ENCODE measurements around the gene PCDH17.

PCDH17 gene

DNA sequence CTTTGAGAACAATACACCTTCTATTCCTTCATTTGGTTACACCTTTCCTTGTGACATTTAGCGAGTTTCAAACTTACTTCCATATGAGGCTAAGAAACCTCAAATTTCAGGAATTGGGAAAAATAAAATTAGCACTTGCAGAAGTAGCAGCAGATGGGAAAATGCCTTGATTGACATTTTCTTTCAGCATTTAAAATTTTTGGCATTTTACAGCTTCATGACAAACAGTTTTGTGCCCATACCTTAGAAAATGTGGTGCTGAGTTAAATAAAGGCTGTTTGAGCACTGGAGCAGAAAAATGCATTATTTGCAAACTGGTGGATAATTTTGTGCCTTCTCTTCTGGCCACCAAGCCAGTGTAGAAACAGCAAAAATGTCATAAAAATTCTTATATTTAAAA is 95.4 kb downstream of the PCDH17 start:
- DNase-seq (ENCODE audit: low spot score) = no peak

DNA sequence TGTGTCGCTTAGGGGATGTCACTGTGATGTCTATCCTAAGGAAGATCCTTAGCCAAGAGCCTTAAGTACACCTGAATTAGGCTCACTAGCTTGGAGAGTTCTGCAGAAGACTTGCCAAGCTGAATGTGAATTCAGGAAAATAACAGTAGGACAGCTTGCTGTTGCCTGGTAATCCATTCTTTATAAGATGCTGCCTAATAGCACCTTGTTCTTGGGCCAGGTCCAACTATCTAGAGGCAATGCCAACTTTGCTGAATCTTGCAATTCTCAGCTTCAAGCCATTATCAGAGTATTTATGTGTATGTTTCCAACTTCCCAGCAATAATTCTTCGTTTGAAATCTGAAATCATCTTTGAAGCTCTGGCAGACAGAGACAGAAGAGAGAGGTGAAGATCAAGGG is 102.8 kb downstream of the PCDH17 start:
- no peak for DNase-seq (ENCODE audit: low spot score)

DNA sequence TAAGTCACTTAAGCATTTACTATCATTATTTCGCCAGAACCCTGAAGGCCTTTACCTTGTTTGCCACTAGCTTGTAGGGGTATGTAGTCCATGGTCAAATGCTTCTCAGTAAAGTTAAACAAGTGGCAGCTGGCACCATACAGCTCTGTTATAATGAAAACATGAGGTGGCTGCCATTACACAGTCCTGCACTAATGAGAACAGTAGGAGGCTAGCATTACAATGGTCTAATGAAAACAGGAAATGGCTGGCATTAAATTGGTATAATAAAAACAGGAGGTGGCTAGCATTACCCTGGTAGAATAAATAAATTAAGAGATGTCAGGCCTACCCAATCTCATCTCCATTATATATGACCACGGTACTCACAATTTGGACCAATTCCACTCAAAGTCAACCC is 107.5 kb downstream of the PCDH17 start:
- DNase-seq (ENCODE audit: low spot score) = no peak

DNA sequence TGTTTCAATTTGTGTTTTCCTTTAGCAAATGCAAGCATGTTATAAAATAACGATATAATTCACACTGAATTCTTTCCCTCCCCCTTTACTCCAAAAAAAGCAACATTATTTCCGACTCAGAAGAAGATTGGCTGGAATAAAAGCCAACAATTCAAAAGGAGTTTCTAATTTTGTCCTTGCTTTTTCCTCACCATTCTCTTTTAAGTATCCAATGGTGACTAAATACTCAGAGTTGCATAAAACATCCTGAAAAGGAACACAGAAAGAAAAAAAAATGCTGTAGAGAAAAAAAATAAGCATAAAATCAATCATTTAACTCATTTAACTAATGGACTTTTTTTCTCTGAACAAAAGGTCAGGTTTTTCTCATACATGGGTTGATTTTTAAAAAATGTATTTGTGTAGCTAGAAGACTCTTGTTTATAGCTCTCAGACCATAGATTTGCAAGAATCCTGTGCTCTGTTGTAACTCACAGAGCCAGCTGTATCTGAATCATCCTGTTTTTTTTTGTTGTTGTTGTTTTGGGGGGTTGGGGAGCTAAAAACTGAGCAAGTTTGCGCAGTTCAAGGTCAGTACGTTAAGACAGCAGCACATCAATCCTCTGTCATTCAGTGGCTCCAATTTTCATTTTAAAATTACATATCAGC is 108.1 kb downstream of the PCDH17 start:
- DNase-seq (ENCODE audit: low spot score) = peak; percentile 17

DNA sequence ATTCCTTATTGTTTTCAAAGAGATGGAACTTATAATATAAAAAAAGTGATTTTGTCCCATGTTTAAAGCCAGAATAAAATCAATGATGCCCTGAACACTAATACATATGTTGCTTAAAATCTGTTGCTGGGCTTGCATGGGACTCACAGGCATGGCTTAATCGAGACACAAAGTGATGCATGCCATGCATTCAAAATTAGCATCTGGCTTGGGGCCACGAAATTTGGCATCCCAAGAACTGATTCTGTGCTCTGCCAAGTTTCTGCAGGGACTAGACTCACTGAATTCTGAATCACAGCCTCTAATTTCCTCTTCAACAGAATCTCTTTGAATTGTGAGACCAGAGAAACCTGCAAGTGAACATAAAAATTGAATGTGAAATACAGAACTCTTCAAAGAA is 109.2 kb downstream of the PCDH17 start:
- peak; percentile 16 for DNase-seq (ENCODE audit: low spot score)

DNA sequence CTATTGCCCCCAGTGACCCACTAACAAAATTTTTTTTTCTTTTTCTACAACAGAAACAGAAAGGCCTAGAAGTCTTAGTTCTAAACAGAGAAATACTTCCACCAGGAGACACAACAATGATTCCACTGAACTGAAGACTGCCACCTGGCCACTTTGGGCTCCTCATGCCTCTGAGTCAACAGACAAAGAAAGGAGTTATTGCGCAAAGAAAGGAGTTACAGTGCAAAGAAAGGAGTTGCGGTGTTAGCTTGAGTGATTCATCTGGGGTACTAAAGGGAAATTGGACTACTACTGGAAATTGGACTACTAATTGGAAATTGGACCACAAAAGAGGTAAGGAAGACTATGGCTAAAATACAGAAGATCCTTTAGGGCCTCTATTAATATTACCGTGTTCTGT is 116.6 kb downstream of the PCDH17 start:
- DNase-seq (ENCODE audit: low spot score) = no peak

DNA sequence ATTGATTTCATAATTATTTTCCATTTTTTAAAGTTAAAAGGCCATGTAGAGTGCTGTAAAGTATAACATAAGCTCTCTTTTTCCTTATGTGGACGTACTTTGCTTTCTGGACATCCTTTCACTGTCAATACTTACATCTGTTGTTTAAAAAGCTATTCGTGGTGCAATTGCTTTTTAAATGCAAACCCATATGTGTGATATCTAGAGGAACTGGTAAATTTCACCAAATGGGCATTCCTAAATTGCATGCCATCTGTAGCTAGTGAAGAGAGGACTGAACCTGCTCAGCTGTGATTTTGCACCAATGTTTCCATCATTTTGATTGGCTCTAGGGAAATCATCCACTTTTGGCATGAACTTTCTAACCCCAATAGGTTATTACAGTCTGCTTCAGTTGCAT is 129.4 kb downstream of the PCDH17 start:
- no peak for DNase-seq (ENCODE audit: low spot score)

DNA sequence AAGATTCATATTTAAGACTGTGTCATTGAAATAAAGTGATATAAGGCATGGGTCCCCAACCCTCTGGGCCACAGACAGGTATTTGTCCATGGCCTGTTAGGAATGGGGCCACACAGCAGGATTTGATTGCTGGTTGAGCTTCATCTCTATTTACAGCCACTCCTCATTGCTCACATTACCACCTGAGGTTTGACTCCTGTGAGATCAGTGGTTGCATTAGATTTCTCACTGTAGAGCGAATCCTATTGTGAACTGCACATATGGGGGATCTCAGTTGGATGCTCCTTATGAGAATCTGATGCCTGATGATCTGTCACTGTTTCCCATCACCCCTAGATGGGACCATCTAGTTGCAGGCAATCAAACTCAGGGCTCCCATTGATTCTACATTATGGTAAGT is 132.1 kb downstream of the PCDH17 start:
- DNase-seq (ENCODE audit: low spot score) = no peak
